H9 (cell line): ENCODE results near the gene TAF3. TPM values are rescaled to one million over a fixed set of nuclear protein-coding genes. Genes with fewer than 3 reads are reported as not detected.

ENCODE experiments used
- DNase-seq: peaks from one replicate; pipeline ENCODE4 v3.0.0-alpha.2; 2017
- H2AFZ ChIP-seq: one replicate; pipeline ENCODE4 v1.6.1; 2013; ENCODE audit warnings: mild to moderate bottlenecking, low read length, control low read depth, moderate library complexity
- H2AK5ac ChIP-seq: 2 replicates; pipeline ENCODE4 v1.6.1; 2013; ENCODE audit warnings: low read length, control low read depth, mixed read lengths; ENCODE audit not compliant: insufficient read length
- H2BK120ac ChIP-seq: one replicate; pipeline ENCODE4 v1.6.1; 2013; ENCODE audit warnings: low read depth, mild to moderate bottlenecking, low read length, control low read depth, inconsistent platforms; ENCODE audit not compliant: poor library complexity, severe bottlenecking
- H2BK12ac ChIP-seq: 2 replicates; pipeline ENCODE4 v1.6.1; 2013; ENCODE audit warnings: low read length, control low read depth, mixed read lengths, low read depth; ENCODE audit not compliant: insufficient read length
- H2BK15ac ChIP-seq: 2 replicates; pipeline ENCODE4 v1.6.1; 2013; ENCODE audit warnings: low read depth, low read length, control low read depth
- H2BK20ac ChIP-seq: one replicate; pipeline ENCODE4 v1.6.1; 2013; ENCODE audit warnings: low read depth, mild to moderate bottlenecking, low read length, control low read depth, inconsistent platforms; ENCODE audit not compliant: poor library complexity, severe bottlenecking
- H2BK5ac ChIP-seq: 2 replicates; pipeline ENCODE4 v1.6.1; 2013; ENCODE audit warnings: low read length, control low read depth, mixed read lengths; ENCODE audit not compliant: insufficient read length
- H3K14ac ChIP-seq: 2 replicates; pipeline ENCODE4 v1.6.1; 2013; ENCODE audit warnings: low read length, control low read depth; ENCODE audit not compliant: insufficient read depth
- H3K18ac ChIP-seq: 2 replicates; pipeline ENCODE4 v1.6.1; 2013; ENCODE audit warnings: low read depth, mild to moderate bottlenecking, mixed read lengths, low read length, control low read depth; ENCODE audit not compliant: insufficient read length
- H3K23ac ChIP-seq: 2 replicates; pipeline ENCODE4 v1.6.1; 2013; ENCODE audit warnings: low read length, control low read depth, mixed read lengths, low read depth; ENCODE audit not compliant: insufficient read length
- H3K23me2 ChIP-seq: 2 replicates; pipeline ENCODE4 v1.6.1; 2013; ENCODE audit warnings: low read depth, mild to moderate bottlenecking, mixed read lengths, low read length, control low read depth; ENCODE audit not compliant: insufficient read length, poor library complexity, severe bottlenecking
- H3K27ac ChIP-seq: 2 replicates; pipeline ENCODE4 v1.5.1; 2013; ENCODE audit warnings: low read length, control low read depth, mixed read lengths, low read depth; ENCODE audit not compliant: insufficient read length
- H3K27me3 ChIP-seq: 2 replicates; pipeline ENCODE4 v1.6.1; 2013; ENCODE audit warnings: low read length, control low read depth, inconsistent platforms; ENCODE audit not compliant: insufficient read depth
- H3K4ac ChIP-seq: 2 replicates; pipeline ENCODE4 v1.6.1; 2013; ENCODE audit warnings: low read depth, mild to moderate bottlenecking, control low read depth, inconsistent platforms, low read length, moderate library complexity
- H3K4me1 ChIP-seq: 2 replicates; pipeline ENCODE4 v1.6.1; 2013; ENCODE audit warnings: low read length, control low read depth, inconsistent platforms; ENCODE audit not compliant: insufficient read depth
- H3K4me2 ChIP-seq: 2 replicates; pipeline ENCODE4 v1.6.1; 2013; ENCODE audit warnings: low read length, control low read depth, mixed read lengths; ENCODE audit not compliant: insufficient read length, insufficient read depth
- H3K56ac ChIP-seq: 2 replicates; pipeline ENCODE4 v1.6.1; 2013; ENCODE audit warnings: low read depth, mild to moderate bottlenecking, mixed read lengths, low read length, control low read depth; ENCODE audit not compliant: insufficient read length
- H3K79me1 ChIP-seq: 2 replicates; pipeline ENCODE4 v1.6.1; 2013; ENCODE audit warnings: low read depth, mild to moderate bottlenecking, moderate library complexity, low read length, control low read depth, inconsistent platforms; ENCODE audit not compliant: insufficient read depth, poor library complexity, severe bottlenecking
- H3K79me2 ChIP-seq: 2 replicates; pipeline ENCODE4 v1.6.1; 2013; ENCODE audit warnings: low read length, control low read depth, inconsistent platforms; ENCODE audit not compliant: insufficient read depth
- H3K9ac ChIP-seq: 2 replicates; pipeline ENCODE4 v1.6.1; 2013; ENCODE audit warnings: low read length, control low read depth, mixed read lengths; ENCODE audit not compliant: insufficient read length; ENCODE audit errors: extremely low read depth
- H3K9me3 ChIP-seq: one replicate; pipeline ENCODE4 v1.6.1; 2013; ENCODE audit warnings: low read depth, low read length, inconsistent platforms; ENCODE audit not compliant: control insufficient read depth
- H3T11ph ChIP-seq: one replicate; pipeline ENCODE4 v1.6.1; 2013; ENCODE audit warnings: mild to moderate bottlenecking, low read length, control low read depth, inconsistent platforms
- H4K20me1 ChIP-seq: one replicate; pipeline ENCODE4 v1.6.1; 2013; ENCODE audit not compliant: control insufficient read depth, insufficient read length, insufficient read depth
- H4K5ac ChIP-seq: 2 replicates; pipeline ENCODE4 v1.6.1; 2013; ENCODE audit warnings: low read depth, mild to moderate bottlenecking, mixed read lengths, low read length, control low read depth; ENCODE audit not compliant: insufficient read length
- H4K8ac ChIP-seq: replicated peaks from 2 replicates; pipeline ENCODE4 v1.6.1; 2013; ENCODE audit warnings: low read length, control low read depth, mixed read lengths, low read depth; ENCODE audit not compliant: insufficient read length
- H4K91ac ChIP-seq: 2 replicates; pipeline ENCODE4 v1.6.1; 2013; ENCODE audit warnings: low read depth, mild to moderate bottlenecking, moderate library complexity, mixed read lengths, low read length, control low read depth; ENCODE audit not compliant: insufficient read length
- H3K27ac Mint-ChIP-seq, 3 experiments: 2 replicates in 2 of 3; 3 replicates in 1 of 3; pipeline ENCODE4 v1.8.0; 2020 to 2021; ENCODE audit warnings: mixed read lengths in 3 of 3, mild to moderate bottlenecking in 1 of 3, moderate library complexity in 1 of 3
- H3K27me3 Mint-ChIP-seq: 2 replicates; pipeline ENCODE4 v1.8.0; 2021; ENCODE audit warnings: low read depth, mild to moderate bottlenecking, moderate library complexity, mixed read lengths
- H3K36me3 Mint-ChIP-seq, 3 experiments: 2 replicates in 2 of 3; 3 replicates in 1 of 3; pipeline ENCODE4 v1.8.0; 2020 to 2021; ENCODE audit warnings: low read depth in 3 of 3, mixed read lengths in 3 of 3; ENCODE audit not compliant: insufficient read depth in 1 of 3
- H3K4me1 Mint-ChIP-seq, 2 experiments: 2 replicates each; pipeline ENCODE4 v1.8.0; 2020; ENCODE audit warnings: mixed read lengths in 2 of 2
- H3K4me3 Mint-ChIP-seq, 2 experiments: 2 replicates in 1 of 2; 3 replicates in 1 of 2; pipeline ENCODE4 v1.8.0; 2020 to 2021; ENCODE audit warnings: mild to moderate bottlenecking in 2 of 2, mixed read lengths in 2 of 2, moderate library complexity in 1 of 2
- H3K9me3 Mint-ChIP-seq, 2 experiments: 2 replicates in 1 of 2; 3 replicates in 1 of 2; pipeline ENCODE4 v1.8.0; 2020; ENCODE audit warnings: mild to moderate bottlenecking in 2 of 2, mixed read lengths in 2 of 2, moderate library complexity in 1 of 2
- CTCF ChIP-seq: fragments of 200-600 bp; sonication (generic); conservative IDR thresholded peaks from 3 replicates; pipeline ENCODE4 v1.8.0; 2021; ENCODE audit warnings: antibody characterized with exemption, mild to moderate bottlenecking
- WGBS: extraction: QIAGEN DNeasy Blood & Tissue Kit; methylation state at CpG from one replicate; pipeline ENCODE4 v1.1.7; 2013; ENCODE audit warnings: missing lambda C conversion rate, low lambda C conversion rate, mixed read lengths; ENCODE audit not compliant: insufficient read length; ENCODE audit errors: extremely low coverage; 5-methylcytosine and 5-hydroxymethylcytosine counted together
- total RNA-seq: library from RNA; stranded (reverse); gene quantifications from 2 replicates; pipeline ENCODE4 v1.2.1, GENCODE V29; 2021

TAF3 gene
- total RNA-seq, 1 experiment from 2014 or later = 10.2 TPM

GRCh38 chr10:8023321-8023720 is 205.0 kb downstream of the TAF3 start:
- no peak overlapping the region for H2BK20ac ChIP-seq
- no peaks in the 10 kb centered on the region for H3K27me3 ChIP-seq
- H3K56ac ChIP-seq = no peak overlapping the region
- no peak overlapping the region for H3K27ac Mint-ChIP-seq
- no peak overlapping the region for H4K8ac ChIP-seq
- H3K4me1 Mint-ChIP-seq = peaks cover 0 to 5% of the 10 kb centered on the region in 2 experiments; a peak in 1 of 4 replicates
- H4K91ac ChIP-seq = no peak overlapping the region
- H2BK15ac ChIP-seq = no peak overlapping the region
- no peak overlapping the region for H3K9ac ChIP-seq
- no peaks in the 10 kb centered on the region for H3K9me3 Mint-ChIP-seq
- no peaks in the 10 kb centered on the region for H3K23me2 ChIP-seq
- no peaks in the 10 kb centered on the region for H3K79me2 ChIP-seq
- no peak overlapping the region for H2BK5ac ChIP-seq
- H3K18ac ChIP-seq = no peak overlapping the region
- H3K9me3 ChIP-seq = no peaks in the 10 kb centered on the region
- H3K27me3 Mint-ChIP-seq = peaks cover 17% of the 10 kb centered on the region
- H4K5ac ChIP-seq = no peak overlapping the region
- no peak overlapping the region for H3K4me3 Mint-ChIP-seq
- H3K4ac ChIP-seq = no peak overlapping the region
- no peak overlapping the region for H2BK120ac ChIP-seq
- no peak overlapping the region for H2AK5ac ChIP-seq
- H2AFZ ChIP-seq = no peak overlapping the region
- WGBS = no CpG with 5 or more reads among the region's 4 CpGs
- no peak overlapping the region for H3K23ac ChIP-seq
- no peak overlapping the region for H2BK12ac ChIP-seq
- H4K20me1 ChIP-seq = no peaks in the 10 kb centered on the region
- H3K36me3 Mint-ChIP-seq = no peaks in the 10 kb centered on the region
- no peaks in the 10 kb centered on the region; the same call in 1 of the 2 replicates for H3K4me1 ChIP-seq
- no peak overlapping the region for H3K14ac ChIP-seq
- H3K4me2 ChIP-seq = no peak overlapping the region
- H3K27ac ChIP-seq = no peak overlapping the region
- no peak overlapping the region for H3T11ph ChIP-seq
- no peaks in the 10 kb centered on the region for H3K79me1 ChIP-seq
- TF ChIP-seq CTCF = no peak
- no peak for DNase-seq
